GM13976 (cell line): ENCODE data around the gene DNAH9.

Source experiments
- DNase-seq: peaks from one replicate; pipeline ENCODE4 v3.0.0; 2012; ENCODE audit warnings: low spot score
- CTCF ChIP-seq: IDR thresholded peaks from 2 replicates; pipeline ENCODE4 v1.5.1; 2012; ENCODE audit warnings: borderline replicate concordance, mild to moderate bottlenecking; ENCODE audit not compliant: insufficient read depth; ENCODE audit errors: extremely low read depth, missing control alignments, control extremely low read depth
- in situ Hi-C: fragments of 300-500 bp; cut with MboI; formaldehyde crosslinking; loops from one replicate; pipeline ENCODE4 v1.12.0; 2022; ENCODE audit warnings: low sequenced_read_pairs, mixed read lengths, inconsistent platforms; ENCODE audit not compliant: unreplicated experiment

DNAH9 gene

GRCh38 chr17:11823862-11824261 is 225.6 kb downstream of the DNAH9 start:
- no peak for TF ChIP-seq CTCF
- DNase-seq, result no peak

GRCh38 chr17:11825572-11826209 is 227.4 kb downstream of the DNAH9 start:
- DNase-seq, result no peak
- in situ Hi-C loops, result no loop called here
- no peak for TF ChIP-seq CTCF

More at GRCh38 chr17:11823862-11824261, 225.6 kb downstream of the DNAH9 start:
- in situ Hi-C loops, result no loop called here

GRCh38 chr17:11832401-11833137 is 234.3 kb downstream of the DNAH9 start:
- TF ChIP-seq CTCF, result no peak
- no peak for DNase-seq
- in situ Hi-C loops, result no loop called here

- DNase-seq, result no peak
- TF ChIP-seq CTCF, result no peak
- in situ Hi-C loops, result no loop called here
Measured at GRCh38 chr17:11836508-11836907, 238.2 kb downstream of the DNAH9 start.

- no peak for DNase-seq
- TF ChIP-seq CTCF, result no peak
- in situ Hi-C loops, result no loop called here
Measured at GRCh38 chr17:11840052-11840451, 241.8 kb downstream of the DNAH9 start.

- no peak for TF ChIP-seq CTCF
- in situ Hi-C loops, result no loop called here
- DNase-seq, result no peak
Measured at GRCh38 chr17:11840831-11841230, 242.6 kb downstream of the DNAH9 start.
